OCI-LY7 (cell line): ENCODE results near the gene ZNF655.

Source experiments
- CTCF ChIP-seq: fragments of 200-600 bp; sonication (generic); conservative IDR thresholded peaks from 2 replicates; pipeline ENCODE4 v1.5.1; 2014; ENCODE audit warnings: mild to moderate bottlenecking, antibody characterized with exemption, low read length, moderate library complexity, mixed read lengths
- EZH2phosphoT487 ChIP-seq: fragments of 200-600 bp; sonication (generic); IDR thresholded peaks from 2 replicates; pipeline ENCODE4 v1.6.1; 2018; ENCODE audit warnings: low read depth, borderline replicate concordance, mild to moderate bottlenecking, mixed run types, antibody characterized with exemption, low read length, moderate library complexity, mixed read lengths

- no peak for TF ChIP-seq CTCF
- TF ChIP-seq EZH2phosphoT487 = no peak
Observed at GRCh38 chr7:99551767-99552463, 6.5 kb upstream of the ZNF655 start, which contains the start of gene FAM200A.
